ENCODE measurements around the gene OR52L1.
"Not testable (repeated sequence)": the region's sequence is repeated elsewhere in the genome, so short reads cannot be mapped to it uniquely, and the experiment has no call there.

Gene OR52L1

GRCh38 chr11:5992604-5993251 is 5.9 kb upstream of the OR52L1 start:
- Histone ChIP-seq H3K4me3 (ENCODE audit: low read depth, low read length) (no peak overlapping the region), H3K36me3 (ENCODE audit: control insufficient read depth, insufficient read depth, low read length) (no peaks in the 10 kb centered on the region), H3K9me3 (ENCODE audit: control insufficient read depth, insufficient read depth, low read depth, low read length) (no peaks in the 10 kb centered on the region), H3K4me1 (ENCODE audit: control insufficient read depth, insufficient read depth, low read length) (no peaks in the 10 kb centered on the region), H3K27ac (ENCODE audit: low read depth, low read length) (no peak overlapping the region), H3K27me3 (ENCODE audit: control insufficient read depth, insufficient read depth, low read length) (no peaks in the 10 kb centered on the region), H3K9ac (ENCODE audit: low read length) (no peak overlapping the region)

GRCh38 chr11:5992150-5992549 is 5.4 kb upstream of the OR52L1 start:
- no peak overlapping the region for H3K9ac ChIP-seq (ENCODE audit: low read length)
- no peak overlapping the region for H3K27ac ChIP-seq (ENCODE audit: low read depth, low read length)
- no peaks in the 10 kb centered on the region for H3K27me3 ChIP-seq (ENCODE audit: control insufficient read depth, insufficient read depth, low read length)
- H3K4me3 ChIP-seq (ENCODE audit: low read depth, low read length), result no peak overlapping the region
- no peaks in the 10 kb centered on the region for H3K9me3 ChIP-seq (ENCODE audit: control insufficient read depth, insufficient read depth, low read depth, low read length)
- H3K36me3 ChIP-seq (ENCODE audit: control insufficient read depth, insufficient read depth, low read length), result no peaks in the 10 kb centered on the region
- no peaks in the 10 kb centered on the region for H3K4me1 ChIP-seq (ENCODE audit: control insufficient read depth, insufficient read depth, low read length)

GRCh38 chr11:5989203-5989602 is 2.4 kb upstream of the OR52L1 start:
- H3K9ac ChIP-seq (ENCODE audit: low read length), result no peak overlapping the region

GRCh38 chr11:5983443-5983842 is 3.3 kb downstream of the OR52L1 start:
- Histone ChIP-seq H3K9ac (ENCODE audit: low read length) (no peak overlapping the region), H3K4me1 (ENCODE audit: control insufficient read depth, insufficient read depth, low read length) (no peaks in the 10 kb centered on the region), H3K9me3 (ENCODE audit: control insufficient read depth, insufficient read depth, low read depth, low read length) (peaks cover 4% of the 10 kb centered on the region; the same call in 1 of the 2 replicates), H3K36me3 (ENCODE audit: control insufficient read depth, insufficient read depth, low read length) (no peaks in the 10 kb centered on the region), H3K27ac (ENCODE audit: low read depth, low read length) (no peak overlapping the region), H3K4me3 (ENCODE audit: low read depth, low read length) (no peak overlapping the region), H3K27me3 (ENCODE audit: control insufficient read depth, insufficient read depth, low read length) (no peaks in the 10 kb centered on the region)

More at GRCh38 chr11:5989203-5989602, 2.4 kb upstream of the OR52L1 start:
- H3K36me3 ChIP-seq (ENCODE audit: control insufficient read depth, insufficient read depth, low read length), result no peaks in the 10 kb centered on the region
- no peak overlapping the region for H3K27ac ChIP-seq (ENCODE audit: low read depth, low read length)
- no peaks in the 10 kb centered on the region for H3K4me1 ChIP-seq (ENCODE audit: control insufficient read depth, insufficient read depth, low read length)
- no peaks in the 10 kb centered on the region for H3K27me3 ChIP-seq (ENCODE audit: control insufficient read depth, insufficient read depth, low read length)
- H3K4me3 ChIP-seq (ENCODE audit: low read depth, low read length), result no peak overlapping the region
- H3K9me3 ChIP-seq (ENCODE audit: control insufficient read depth, insufficient read depth, low read depth, low read length), result no peaks in the 10 kb centered on the region

GRCh38 chr11:5973530-5973929 is 13.3 kb downstream of the OR52L1 start:
- H3K4me3 ChIP-seq (ENCODE audit: low read depth, low read length), result no peak overlapping the region
- H3K27me3 ChIP-seq (ENCODE audit: control insufficient read depth, insufficient read depth, low read length), result no peaks in the 10 kb centered on the region; the same call in 1 of the 2 replicates
- peaks cover 3% of the 10 kb centered on the region; the same call in 1 of the 2 replicates for H3K9me3 ChIP-seq (ENCODE audit: control insufficient read depth, insufficient read depth, low read depth, low read length)
- H3K36me3 ChIP-seq (ENCODE audit: control insufficient read depth, insufficient read depth, low read length), result no peaks in the 10 kb centered on the region
- H3K27ac ChIP-seq (ENCODE audit: low read depth, low read length), result no peak overlapping the region
- no peaks in the 10 kb centered on the region for H3K4me1 ChIP-seq (ENCODE audit: control insufficient read depth, insufficient read depth, low read length)
- no peak overlapping the region for H3K9ac ChIP-seq (ENCODE audit: low read length)

GRCh38 chr11:5968394-5968793 is 18.4 kb downstream of the OR52L1 start, which contains the start of gene OR56A5:
TSS of gene OR56A5 (minus strand) at chr11:5968494. CDS start at chr11:5968494, 0 bp downstream.
- Histone ChIP-seq H3K27me3 (ENCODE audit: control insufficient read depth, insufficient read depth, low read length) (no peaks in the 10 kb centered on the region; the same call in 1 of the 2 replicates), H3K9me3 (ENCODE audit: control insufficient read depth, insufficient read depth, low read depth, low read length) (peaks cover 7% of the 10 kb centered on the region; the same call in 1 of the 2 replicates), H3K4me3 (ENCODE audit: low read depth, low read length) (no peak within 1 kb of the TSS), H3K27ac (ENCODE audit: low read depth, low read length) (no peak within 1 kb of the TSS), H3K4me1 (ENCODE audit: control insufficient read depth, insufficient read depth, low read length) (no peaks in the 10 kb centered on the region), H3K9ac (ENCODE audit: low read length) (no peak within 1 kb of the TSS), H3K36me3 (ENCODE audit: control insufficient read depth, insufficient read depth, low read length) (no peaks in the 10 kb centered on the region)

GRCh38 chr11:5967708-5968107 is 19.1 kb downstream of the OR52L1 start:
- no peak overlapping the region for H3K4me3 ChIP-seq (ENCODE audit: low read depth, low read length)
- H3K4me1 ChIP-seq (ENCODE audit: control insufficient read depth, insufficient read depth, low read length), result no peaks in the 10 kb centered on the region
- H3K9me3 ChIP-seq (ENCODE audit: control insufficient read depth, insufficient read depth, low read depth, low read length), result peaks cover 7% of the 10 kb centered on the region; the same call in 1 of the 2 replicates
- H3K36me3 ChIP-seq (ENCODE audit: control insufficient read depth, insufficient read depth, low read length), result no peaks in the 10 kb centered on the region
- H3K27ac ChIP-seq (ENCODE audit: low read depth, low read length), result no peak overlapping the region
- H3K9ac ChIP-seq (ENCODE audit: low read length), result no peak overlapping the region
- no peaks in the 10 kb centered on the region; the same call in 1 of the 2 replicates for H3K27me3 ChIP-seq (ENCODE audit: control insufficient read depth, insufficient read depth, low read length)

- Histone ChIP-seq H3K27me3 (ENCODE audit: control insufficient read depth, insufficient read depth, low read length) (no peaks in the 10 kb centered on the region), H3K4me3 (ENCODE audit: low read depth, low read length) (no peak overlapping the region), H3K36me3 (ENCODE audit: control insufficient read depth, insufficient read depth, low read length) (no peaks in the 10 kb centered on the region), H3K9ac (ENCODE audit: low read length) (no peak overlapping the region), H3K4me1 (ENCODE audit: control insufficient read depth, insufficient read depth, low read length) (no peaks in the 10 kb centered on the region), H3K27ac (ENCODE audit: low read depth, low read length) (no peak overlapping the region), H3K9me3 (ENCODE audit: control insufficient read depth, insufficient read depth, low read depth, low read length) (peaks cover 7% of the 10 kb centered on the region; the same call in 1 of the 2 replicates)
Observed at GRCh38 chr11:5966958-5967357, 19.8 kb downstream of the OR52L1 start.

GRCh38 chr11:5960704-5961320 is 26.0 kb downstream of the OR52L1 start:
- H3K4me1 ChIP-seq (ENCODE audit: control insufficient read depth, insufficient read depth, low read length), result not testable (repeated sequence)

GRCh38 chr11:5955586-5955985 is 31.2 kb downstream of the OR52L1 start:
- no peak overlapping the region for H3K4me3 ChIP-seq (ENCODE audit: low read depth, low read length)

More at GRCh38 chr11:5960704-5961320, 26.0 kb downstream of the OR52L1 start:
- H3K27ac ChIP-seq (ENCODE audit: low read depth, low read length); H3K9ac ChIP-seq (ENCODE audit: low read length); H3K4me3 ChIP-seq (ENCODE audit: low read depth, low read length); H3K27me3 ChIP-seq (ENCODE audit: control insufficient read depth, insufficient read depth, low read length); H3K36me3 ChIP-seq (ENCODE audit: control insufficient read depth, insufficient read depth, low read length): not testable (repeated sequence)
- H3K9me3 ChIP-seq (ENCODE audit: control insufficient read depth, insufficient read depth, low read depth, low read length), result peaks cover 19% of the 10 kb centered on the region

GRCh38 chr11:5941951-5942350 is 44.8 kb downstream of the OR52L1 start, which contains the start of gene OR56A3:
TSS of gene OR56A3 (plus strand) at chr11:5942251. CDS start at chr11:5947347, 5,096 bp downstream.
- Histone ChIP-seq H3K9ac (ENCODE audit: low read length) (no peak within 1 kb of the TSS), H3K4me3 (ENCODE audit: low read depth, low read length) (no peak within 1 kb of the TSS), H3K9me3 (ENCODE audit: control insufficient read depth, insufficient read depth, low read depth, low read length) (peaks cover 7% of the 10 kb centered on the region), H3K27ac (ENCODE audit: low read depth, low read length) (no peak within 1 kb of the TSS), H3K4me1 (ENCODE audit: control insufficient read depth, insufficient read depth, low read length) (no peaks in the 10 kb centered on the region), H3K27me3 (ENCODE audit: control insufficient read depth, insufficient read depth, low read length) (no peaks in the 10 kb centered on the region), H3K36me3 (ENCODE audit: control insufficient read depth, insufficient read depth, low read length) (no peaks in the 10 kb centered on the region)

More at GRCh38 chr11:5955586-5955985, 31.2 kb downstream of the OR52L1 start:
- Histone ChIP-seq H3K9ac (ENCODE audit: low read length) (no peak overlapping the region), H3K27me3 (ENCODE audit: control insufficient read depth, insufficient read depth, low read length) (no peaks in the 10 kb centered on the region), H3K9me3 (ENCODE audit: control insufficient read depth, insufficient read depth, low read depth, low read length) (peaks cover 9% of the 10 kb centered on the region), H3K36me3 (ENCODE audit: control insufficient read depth, insufficient read depth, low read length) (no peaks in the 10 kb centered on the region), H3K27ac (ENCODE audit: low read depth, low read length) (no peak overlapping the region), H3K4me1 (ENCODE audit: control insufficient read depth, insufficient read depth, low read length) (no peaks in the 10 kb centered on the region)
